Gastroesophageal sphincter (tissue), 4 donors: ENCODE data around the gene MBD2. TPM values are rescaled to one million over a fixed set of nuclear protein-coding genes. Genes with fewer than 3 reads are reported as not detected.

ENCODE experiments used
- ATAC-seq: fragments of 150-250 bp; one replicate; pipeline ENCODE4 v1.9.1; 2016; ENCODE audit warnings: mild to moderate bottlenecking, moderate library complexity
- H3K27ac ChIP-seq, 4 donors: fragments of 200-600 bp; sonication (generic) in 3 of 4; 1 replicate in 3 of 4; 2 replicates in 1 of 4; pipeline ENCODE4 v1.5.1; 2016 to 2019
- H3K27me3 ChIP-seq: fragments of 200-600 bp; sonication (generic); one replicate; pipeline ENCODE4 v1.5.1; 2019
- H3K36me3 ChIP-seq, 2 donors: fragments of 200-600 bp; sonication (generic); one replicate each; pipeline ENCODE4 v1.5.1; 2019; ENCODE audit warnings: control low read depth in 1 of 2
- H3K4me1 ChIP-seq, 3 donors: fragments of 200-600 bp; sonication (generic); 1 replicate in 2 of 3; 2 replicates in 1 of 3; pipeline ENCODE4 v1.5.1; 2016 to 2019; ENCODE audit warnings: control low read depth in 2 of 3
- H3K4me3 ChIP-seq, 2 donors: fragments of 200-600 bp; sonication (generic); one replicate each; pipeline ENCODE4 v1.5.1; 2019; ENCODE audit warnings: mild to moderate bottlenecking in 1 of 2, moderate library complexity in 1 of 2
- H3K9me3 ChIP-seq, 3 donors: fragments of 200-600 bp; sonication (generic); one replicate each; pipeline ENCODE4 v1.5.1; 2017 to 2019; ENCODE audit warnings: control low read depth in 2 of 3
- CTCF ChIP-seq, 4 experiments: fragments of 200-600 bp in 2 of 4; fragments of 450-650 bp in 2 of 4; sonication (generic) in 1 of 4; IDR thresholded peaks; one replicate each; pipeline ENCODE4 v1.5.1; 2017 to 2019; ENCODE audit warnings: antibody characterized with exemption in 4 of 4, mild to moderate bottlenecking in 2 of 4, moderate library complexity in 2 of 4
- EP300 ChIP-seq: sonication (generic); formaldehyde crosslinking; IDR thresholded peaks from one replicate; pipeline ENCODE4 v1.6.1; 2017; ENCODE audit warnings: antibody characterized with exemption, mild to moderate bottlenecking
- POLR2A ChIP-seq, 2 donors: fragments of 450-650 bp; IDR thresholded peaks; one replicate each; pipeline ENCODE4 v1.6.1; 2017; ENCODE audit warnings: antibody characterized with exemption in 2 of 2, mild to moderate bottlenecking in 2 of 2, moderate library complexity in 1 of 2
- POLR2AphosphoS5 ChIP-seq: sonication (generic); formaldehyde crosslinking; IDR thresholded peaks from one replicate; pipeline ENCODE4 v1.6.1; 2017; ENCODE audit warnings: antibody characterized with exemption
- WGBS, 2 donors: methylation state at CpG; one replicate each; pipeline ENCODE4 v1.1.5; 2018; ENCODE audit warnings: low coverage in 1 of 2; 5-methylcytosine and 5-hydroxymethylcytosine counted together
- total RNA-seq, 4 donors: library from RNA; depleted of rRNA; stranded (reverse); fragments of >200 nt; gene quantifications; one replicate each; pipeline ENCODE4 v1.1.0, GENCODE V29; 2016

Gene MBD2
- total RNA-seq, 4 donors from 2014 or later: 29.5 to 48.5 (median 36.1) TPM

- TF ChIP-seq EP300: no peak
- TF ChIP-seq POLR2AphosphoS5: no peak
- no peak for TF ChIP-seq POLR2A (IDR thresholded peaks at IDR 0.05)
- no peak for TF ChIP-seq CTCF (IDR thresholded peaks at IDR 0.05)
- no peak overlapping the region for H3K27ac ChIP-seq
- ATAC-seq: no peak
- peaks cover 0 to 6% (median 0%) of the 10 kb centered on the region in 3 donors for H3K4me1 ChIP-seq
- H3K4me3 ChIP-seq: no peak overlapping the region
- H3K27me3 ChIP-seq: no peaks in the 10 kb centered on the region
- H3K36me3 ChIP-seq: no peaks in the 10 kb centered on the region
- no peaks in the 10 kb centered on the region for H3K9me3 ChIP-seq
- 15 to 34% methylated on average over 8 to 10 of the region's 10 CpGs for WGBS, 2 donors
Observed at GRCh38 chr18:54254265-54254758, 29.8 kb upstream of the MBD2 start.

- no peak for ATAC-seq
- H3K36me3 ChIP-seq: no peaks in the 10 kb centered on the region
- H3K27me3 ChIP-seq: peaks cover 4% of the 10 kb centered on the region
- WGBS, 2 donors: 38 to 54% methylated on average over 4 of the region's 4 CpGs
- no peak overlapping the region for H3K4me3 ChIP-seq
- TF ChIP-seq POLR2A (IDR thresholded peaks at IDR 0.05) (no peak), CTCF (IDR thresholded peaks at IDR 0.05) (no peak), EP300 (no peak), POLR2AphosphoS5 (no peak)
- H3K9me3 ChIP-seq: no peaks in the 10 kb centered on the region
- H3K4me1 ChIP-seq: peaks cover 0 to 6% (median 0%) of the 10 kb centered on the region in 3 donors
- no peak overlapping the region for H3K27ac ChIP-seq
Observed at GRCh38 chr18:54251606-54252390, 27.3 kb upstream of the MBD2 start.

- H3K36me3 ChIP-seq: no peaks in the 10 kb centered on the region
- TF ChIP-seq POLR2AphosphoS5 (no peak), CTCF (IDR thresholded peaks at IDR 0.05) (no peak), POLR2A (IDR thresholded peaks at IDR 0.05) (no peak), EP300 (no peak)
- no peaks in the 10 kb centered on the region for H3K9me3 ChIP-seq
- H3K4me1 ChIP-seq: peaks cover 0 to 6% (median 0%) of the 10 kb centered on the region in 3 donors
- no peak overlapping the region for H3K4me3 ChIP-seq
- H3K27me3 ChIP-seq: peaks cover 5% of the 10 kb centered on the region
- no peak for ATAC-seq
- WGBS, 2 donors: 60 to 94% methylated on average over 1 to 2 of the region's 2 CpGs
- H3K27ac ChIP-seq: no peak overlapping the region
Observed at GRCh38 chr18:54250846-54251261, 26.4 kb upstream of the MBD2 start.

- 40 to 50% methylated on average over 9 of the region's 9 CpGs for WGBS, 2 donors
- no peaks in the 10 kb centered on the region for H3K4me1 ChIP-seq
- no peak overlapping the region for H3K4me3 ChIP-seq
- ATAC-seq: no peak
- TF ChIP-seq CTCF (IDR thresholded peaks at IDR 0.05) (no peak), POLR2A (IDR thresholded peaks at IDR 0.05) (no peak), EP300 (no peak), POLR2AphosphoS5 (no peak)
- H3K9me3 ChIP-seq: no peaks in the 10 kb centered on the region
- H3K36me3 ChIP-seq: no peaks in the 10 kb centered on the region
- H3K27ac ChIP-seq: no peak overlapping the region
- H3K27me3 ChIP-seq: peaks cover 5% of the 10 kb centered on the region
Observed at GRCh38 chr18:54247511-54248175, 23.2 kb upstream of the MBD2 start.
